K562 (cell line): ENCODE data around the gene DHRS3. TPM values are rescaled to one million over a fixed set of nuclear protein-coding genes. Genes with fewer than 3 reads are reported as not detected.

Experiments used
- ATAC-seq: fragments of 200-7000 bp; cut with Tn5 transposase; 3 replicates; pipeline ENCODE4 v1.9.1; 2020; ENCODE audit warnings: moderate library complexity
- BruUV-seq: library from RNA; stranded (reverse); fragments of 400-500 nt; replicated peaks from 2 replicates; lab custom pipeline; 2021; lab: Mats Ljungman, UMichigan
- CTCF ChIA-PET: fragments of 300-600 bp; formaldehyde crosslinking; extraction: SDS; loops from one replicate; lab custom pipeline; 2021; ENCODE audit warnings: low intra/inter-chr PET ratio; lab: Yijun Ruan, JAX
- POLR2A ChIA-PET: fragments of 300-600, 350-650 bp; sonication (Branson Sonifier 250); formaldehyde crosslinking; extraction: SDS; loops from one replicate; lab custom pipeline; 2021; ENCODE audit warnings: antibody characterized with exemption, inconsistent platforms; lab: Yijun Ruan, JAX
- DNase-seq, 4 experiments: peaks; one replicate each; pipeline versions ENCODE4 v3.0.0 to v3.0.0-alpha.2; 2011 to 2018; ENCODE audit warnings: low spot score in 3 of 4, mixed read lengths in 3 of 4; ENCODE audit errors: extremely low read depth in 1 of 4
- FAIRE-seq: peaks from 2 replicates; lab custom pipeline; 2011; peaks lifted over from hg19 to GRCh38; lab: Jason Lieb, UNC
- H2AFZ ChIP-seq: 2 replicates; pipeline ENCODE4 v1.6.0; 2011; ENCODE audit warnings: low read depth, low read length, control low read depth, inconsistent platforms
- H3K27ac ChIP-seq: fragments of 200-600 bp; 3 replicates; pipeline ENCODE4 v1.8.0; 2011; ENCODE audit warnings: low read depth, mild to moderate bottlenecking, control low read depth, inconsistent platforms, low read length, moderate library complexity, mixed read lengths; ENCODE audit errors: extremely low read depth
- H3K27me3 ChIP-seq, 2 experiments: fragments of 300-600 bp in 1 of 2; 2 replicates in 1 of 2; 3 replicates in 1 of 2; pipeline versions ENCODE4 v1.6.0 to v1.8.0; 2011; ENCODE audit warnings: inconsistent platforms in 2 of 2, low read length in 2 of 2, mild to moderate bottlenecking in 1 of 2, mixed read lengths in 1 of 2, moderate library complexity in 1 of 2; ENCODE audit not compliant: control insufficient read depth in 2 of 2, insufficient read depth in 2 of 2
- H3K36me3 ChIP-seq: fragments of 300-600 bp; 3 replicates; pipeline ENCODE4 v1.8.0; 2011; ENCODE audit warnings: mild to moderate bottlenecking, low read length, inconsistent platforms; ENCODE audit not compliant: control insufficient read depth, insufficient read depth
- H3K4me1 ChIP-seq, 2 experiments: fragments of 200-600 bp in 1 of 2; replicated peaks in 1 of 2; 2 replicates in 1 of 2; 3 replicates in 1 of 2; pipeline versions ENCODE4 v1.5.1 to v1.8.0; 2011; ENCODE audit warnings: inconsistent platforms in 2 of 2, low read length in 2 of 2, mild to moderate bottlenecking in 1 of 2, mixed read lengths in 1 of 2, moderate library complexity in 1 of 2; ENCODE audit not compliant: control insufficient read depth in 2 of 2, insufficient read depth in 2 of 2
- H3K4me2 ChIP-seq: 2 replicates; pipeline ENCODE4 v1.6.1; 2011; ENCODE audit warnings: low read length, control low read depth, inconsistent platforms, mixed read lengths; ENCODE audit not compliant: insufficient read depth
- H3K4me3 ChIP-seq: fragments of 200-600 bp; sonication (generic), shearing (Covaris generic); 2 replicates; pipeline ENCODE4 v1.5.1; 2016; ENCODE audit warnings: control low read depth, inconsistent platforms
- H3K79me2 ChIP-seq: fragments of 200-600 bp; 3 replicates; pipeline ENCODE4 v1.8.0; 2011; ENCODE audit warnings: low read length, inconsistent platforms; ENCODE audit not compliant: control insufficient read depth, insufficient read depth
- H3K9ac ChIP-seq, 2 experiments: 2 replicates each; pipeline versions ENCODE4 v1.6.0 to v1.6.1; 2011; ENCODE audit warnings: low read depth in 2 of 2, low read length in 2 of 2, control low read depth in 1 of 2, inconsistent platforms in 1 of 2, mild to moderate bottlenecking in 1 of 2, mixed read lengths in 1 of 2; ENCODE audit not compliant: insufficient read depth in 1 of 2
- H3K9me1 ChIP-seq: one replicate; pipeline ENCODE4 v1.6.0; 2011; ENCODE audit warnings: inconsistent platforms, mild to moderate bottlenecking, low read length, moderate library complexity; ENCODE audit not compliant: control insufficient read depth, insufficient read depth
- H3K9me3 ChIP-seq: replicated peaks from 2 replicates; pipeline ENCODE4 v1.5.1; 2011; ENCODE audit warnings: low read depth, low read length, inconsistent platforms; ENCODE audit not compliant: control insufficient read depth, insufficient read depth
- H4K20me1 ChIP-seq: replicated peaks from 2 replicates; pipeline ENCODE4 v1.6.1; 2011; ENCODE audit warnings: low read length, inconsistent platforms, mixed read lengths; ENCODE audit not compliant: control insufficient read depth, insufficient read depth
- CHD7 ChIP-seq: fragments of 200-600 bp; sonication (generic); IDR thresholded peaks from one replicate; pipeline ENCODE4 v1.6.1; 2012; ENCODE audit warnings: mild to moderate bottlenecking, low read depth, low read length, inconsistent platforms
- HNRNPL ChIP-seq: fragments of 200-400 bp; formaldehyde crosslinking; IDR thresholded peaks from 2 replicates; pipeline ENCODE4 v1.6.1; 2017; ENCODE audit warnings: low read depth, mild to moderate bottlenecking, low read length
- KLF6 ChIP-seq: fragments of 250-450 bp; sonication (Bioruptor Pico); IDR thresholded peaks from 2 replicates; pipeline ENCODE4 v1.4.0; 2020; ENCODE audit warnings: mild to moderate bottlenecking, moderate library complexity, borderline replicate concordance
- TRIM24 ChIP-seq, 2 experiments: fragments of 450-650 bp; IDR thresholded peaks; 2 replicates each; pipeline ENCODE4 v1.6.1; 2016
- ZNF253 ChIP-seq: fragments of 250-450 bp; sonication (Bioruptor Pico); conservative IDR thresholded peaks from 2 replicates; pipeline ENCODE4 v1.6.1; 2021; ENCODE audit warnings: mild to moderate bottlenecking
- ZNF445 ChIP-seq: fragments of 250-450 bp; sonication (Bioruptor Pico); IDR thresholded peaks from 2 replicates; pipeline ENCODE4 v1.4.0; 2020; ENCODE audit warnings: low read depth, mild to moderate bottlenecking, moderate library complexity
- WGBS: fragments of 100-300 bp; shearing (Covaris generic); methylation state at CpG from one replicate; pipeline ENCODE4 v1.1.6; 2016; ENCODE audit warnings: low coverage, mixed read lengths; ENCODE audit not compliant: insufficient coverage; ENCODE audit errors: missing lambda C conversion rate; 5-methylcytosine and 5-hydroxymethylcytosine counted together
- in situ Hi-C: fragments of 300-500 bp; cut with MboI; formaldehyde crosslinking; loops from 4 replicates; pipeline ENCODE4 v1.15.0; 2018; ENCODE audit warnings: inconsistent platforms, mixed read lengths
- intact Hi-C: fragments of 100-400 bp; cut with micrococcal nuclease; formaldehyde crosslinking; loops from 2 replicates; pipeline ENCODE4 v1.14.2; 2022
- polyA plus RNA-seq, 8 experiments: library from polyadenylated mRNA; depleted of rRNA in 4 of 8; stranded (reverse) in 5 of 8; unstranded in 3 of 8; fragments of >200 nt; fragmentation: Nextera tagmentation in 2 of 8; fragmentation: Illumina TruSeq in 1 of 8; extraction: Ambion mirVana in 2 of 8; extraction: Trizol in 1 of 8; gene quantifications; 2 replicates each; pipeline versions ENCODE4 v1.2.1 to v1.2.3, GENCODE V29; 2011 to 2014; ENCODE audit warnings: inconsistent platforms in 1 of 8, missing spikeins in 1 of 8
- total RNA-seq, 7 experiments: library from RNA; depleted of rRNA in 6 of 7; stranded (reverse); fragments of >200 nt in 6 of 7; fragmentation: Illumina TruSeq in 2 of 7; extraction: Trizol in 2 of 7; gene quantifications; 2 replicates each; pipeline versions ENCODE4 v1.2.1 to v1.2.3, GENCODE V29; 2011 to 2021; ENCODE audit warnings: low replicate concordance in 1 of 7
- TF ChIP-seq, protein P1 (sequence below): fragments of 450-650 bp; IDR thresholded peaks from 2 replicates; pipeline ENCODE4 v1.6.1; 2014; ENCODE audit warnings: low read depth, mild to moderate bottlenecking, moderate library complexity, borderline replicate concordance

DHRS3 gene
- total and polyA plus RNA-seq, 9 of the 15 experiments (the other 6 are each of a cell fraction or from before 2014, with no cell fraction given), result 21.0 to 116 (median 58.7) TPM

- Histone ChIP-seq H2AFZ (peak overlapping the region; percentile 58), H3K4me3 (peak overlapping the region; percentile 71), H3K4me2 (peak overlapping the region; percentile 97), H3K9me3 (0 out of 2 replicates have a peak, but pooled peaks cover 2% of the 10 kb centered on the region), H3K9me1 (no peaks in the 10 kb centered on the region), H4K20me1 (no peaks in the 10 kb centered on the region), H3K4me1 (peaks cover 27 to 40% of the 10 kb centered on the region in 2 experiments), H3K79me2 (peaks cover 63% of the 10 kb centered on the region), H3K27me3 (no peaks in the 10 kb centered on the region), H3K9ac (peak overlapping the region; percentile 94 to 97), H3K36me3 (peaks cover 12% of the 10 kb centered on the region; the same call in 1 of the 3 replicates), H3K27ac (peak overlapping the region; percentile 94)
- BruUV-seq, result TSS peak; percentile 60
- in situ Hi-C loops, result loop anchor here (5.0 to 25.0 kb wide), 2 partner anchors 212 to 307 kb away; no protein-coding TSS in a partner anchor
- intact Hi-C loops, result loop anchor here (1.0 to 5.0 kb wide), 5 partner anchors 18 to 170 kb away; no protein-coding TSS in a partner anchor
- DNase-seq (peak; percentile 78 to 88 (median 84)), FAIRE-seq (peak; percentile 86), ATAC-seq (peak; percentile 57)
- 26% methylated on average over 30 of the region's 30 CpGs for WGBS
- POLR2A ChIA-PET, result interaction anchor here (0.6 to 3.4 kb wide), 22 partner anchors 10 to 344 kb away, joined by 3 to 14 read pairs (median 4); no protein-coding TSS in a partner anchor
- CTCF ChIA-PET, result interaction anchor here (0.6 to 3.4 kb wide), 10 partner anchors 15 to 347 kb away, joined by 3 to 30 read pairs (median 3); no protein-coding TSS in a partner anchor
- TF ChIP-seq ZNF253 (CRISPR knock-in tag) (no peak), HNRNPL (no peak), TRIM24 (IDR thresholded peaks at IDR 0.05) (peak in 1 of 2 experiments; percentile 24; a peak in 2 of 4 replicates), CHD7 (no peak), KLF6 (CRISPR knock-in tag) (no peak), ZNF445 (CRISPR knock-in tag) (no peak)
- TF ChIP-seq, protein P1, sequence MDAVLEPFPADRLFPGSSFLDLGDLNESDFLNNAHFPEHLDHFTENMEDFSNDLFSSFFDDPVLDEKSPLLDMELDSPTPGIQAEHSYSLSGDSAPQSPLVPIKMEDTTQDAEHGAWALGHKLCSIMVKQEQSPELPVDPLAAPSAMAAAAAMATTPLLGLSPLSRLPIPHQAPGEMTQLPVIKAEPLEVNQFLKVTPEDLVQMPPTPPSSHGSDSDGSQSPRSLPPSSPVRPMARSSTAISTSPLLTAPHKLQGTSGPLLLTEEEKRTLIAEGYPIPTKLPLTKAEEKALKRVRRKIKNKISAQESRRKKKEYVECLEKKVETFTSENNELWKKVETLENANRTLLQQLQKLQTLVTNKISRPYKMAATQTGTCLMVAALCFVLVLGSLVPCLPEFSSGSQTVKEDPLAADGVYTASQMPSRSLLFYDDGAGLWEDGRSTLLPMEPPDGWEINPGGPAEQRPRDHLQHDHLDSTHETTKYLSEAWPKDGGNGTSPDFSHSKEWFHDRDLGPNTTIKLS, result no peak
These were observed 1.2 kb upstream of the DHRS3 start for GRCh38 chr1:12618965-12619791.
